Measurements from ENCODE around the gene GABRG2.
"Not testable (repeated sequence)": the region's sequence is repeated elsewhere in the genome, so short reads cannot be mapped to it uniquely, and the experiment has no call there.

Gene GABRG2

DNA sequence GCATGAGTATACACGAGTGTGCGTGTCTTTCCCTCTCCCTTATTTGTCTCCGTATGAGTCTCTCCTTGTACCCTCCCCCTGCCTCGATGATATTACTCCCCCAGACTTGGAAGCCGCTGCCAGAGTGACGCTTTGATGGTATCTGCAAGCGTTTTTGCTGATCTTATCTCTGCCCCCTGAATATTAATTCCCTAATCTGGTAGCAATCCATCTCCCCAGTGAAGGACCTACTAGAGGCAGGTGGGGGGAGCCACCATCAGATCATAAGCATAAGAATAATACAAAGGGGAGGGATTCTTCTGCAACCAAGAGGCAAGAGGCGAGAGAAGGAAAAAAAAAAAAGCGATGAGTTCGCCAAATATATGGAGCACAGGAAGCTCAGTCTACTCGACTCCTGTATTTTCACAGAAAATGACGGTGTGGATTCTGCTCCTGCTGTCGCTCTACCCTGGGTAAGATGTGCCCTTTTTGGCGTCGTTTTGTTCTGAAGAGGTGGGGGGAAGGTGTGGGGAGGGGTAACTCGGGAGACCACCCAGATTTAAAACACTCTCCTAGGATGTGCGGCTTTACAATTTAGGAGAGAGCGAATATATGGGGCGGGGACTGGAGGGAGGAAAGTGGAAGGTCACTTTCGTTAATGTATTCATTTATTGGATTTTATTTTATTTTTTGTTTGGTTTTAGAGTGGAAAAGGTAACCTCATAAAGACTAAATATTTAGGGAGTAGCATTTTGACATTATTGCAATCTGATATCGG, at the start of gene GABRG2:
Gene GABRG2 (plus strand): TSS at position 119 of the 757 bp plus-strand sequence. CDS start 227 bp downstream, at position 346.
- DNase-seq = no peak

DNA sequence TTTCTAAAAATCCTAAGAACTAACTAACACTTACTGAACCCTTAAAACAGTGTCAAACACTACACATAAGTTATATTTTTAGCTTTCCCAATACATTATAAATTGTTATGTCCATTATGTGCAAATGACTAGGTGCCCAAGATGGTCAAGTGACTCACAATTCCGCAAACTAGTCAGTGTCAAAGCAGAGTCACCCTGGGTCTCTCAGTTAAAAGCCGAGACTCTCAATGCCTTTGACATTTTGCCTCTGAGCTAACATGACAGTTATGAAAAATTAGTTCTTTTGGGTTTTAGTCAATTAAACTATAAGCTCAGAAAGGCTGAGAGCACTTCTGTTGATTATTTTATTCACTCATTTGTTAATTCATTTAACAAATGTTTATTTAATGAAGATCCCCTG, 42.3 kb upstream of the GABRG2 start:
- no peak for DNase-seq

DNA sequence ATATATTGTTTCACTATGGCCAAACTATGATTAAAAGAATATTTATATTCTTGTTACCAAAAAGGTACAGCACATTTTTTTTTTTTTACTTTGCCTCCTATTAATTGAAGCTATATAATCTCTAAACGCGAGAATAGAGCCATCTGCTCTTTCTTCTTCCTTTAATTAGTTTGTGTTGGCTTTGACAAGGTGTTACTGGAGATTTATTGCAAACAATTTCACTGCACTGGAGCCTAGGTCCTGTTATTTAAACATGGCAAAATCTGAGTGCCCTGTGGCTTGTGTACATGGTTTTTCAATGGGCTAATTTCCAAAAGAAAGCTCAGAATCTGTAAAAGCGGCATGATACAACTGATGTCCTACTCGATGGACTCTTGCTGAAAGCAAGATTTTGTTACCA, 40.8 kb upstream of the GABRG2 start:
- DNase-seq = no peak

DNA sequence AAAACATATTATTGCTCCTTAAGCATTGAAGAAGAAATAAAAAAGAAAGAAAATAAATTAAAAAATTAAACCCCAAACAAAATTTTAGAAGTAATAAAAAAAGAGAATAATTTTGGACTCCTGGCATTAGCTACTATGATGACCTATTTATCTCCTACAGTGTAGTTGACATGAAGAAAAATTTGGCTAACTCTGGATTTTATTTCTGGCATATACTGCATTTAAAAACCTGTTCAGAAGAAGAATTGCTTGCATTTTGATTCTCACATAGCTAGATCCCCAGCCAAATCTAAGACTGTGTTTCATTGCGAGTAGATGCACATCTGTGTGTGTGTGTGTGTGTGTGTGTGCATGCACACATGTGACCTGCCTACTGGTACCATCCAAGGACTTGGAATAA, 30.1 kb upstream of the GABRG2 start:
- no peak for DNase-seq

DNA sequence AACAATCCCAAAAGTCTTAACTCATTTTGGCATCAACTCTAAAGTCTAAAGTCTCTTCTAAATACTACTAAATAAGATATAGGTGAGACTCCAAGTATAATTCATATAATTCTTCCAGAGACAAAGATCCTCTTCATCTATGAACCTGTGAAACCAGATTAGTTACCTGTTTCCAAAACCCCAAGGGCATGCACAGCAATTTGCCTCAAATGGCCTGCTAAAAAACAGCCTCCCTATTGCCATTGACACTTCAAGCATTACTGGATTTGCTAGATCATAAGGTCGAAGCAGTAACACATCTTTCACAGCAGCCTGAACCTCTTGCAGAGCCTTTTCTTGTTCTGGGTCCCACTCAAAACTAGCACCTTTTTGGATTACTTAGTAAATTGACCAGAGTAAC, 20.3 kb upstream of the GABRG2 start:
- DNase-seq = no peak

DNA sequence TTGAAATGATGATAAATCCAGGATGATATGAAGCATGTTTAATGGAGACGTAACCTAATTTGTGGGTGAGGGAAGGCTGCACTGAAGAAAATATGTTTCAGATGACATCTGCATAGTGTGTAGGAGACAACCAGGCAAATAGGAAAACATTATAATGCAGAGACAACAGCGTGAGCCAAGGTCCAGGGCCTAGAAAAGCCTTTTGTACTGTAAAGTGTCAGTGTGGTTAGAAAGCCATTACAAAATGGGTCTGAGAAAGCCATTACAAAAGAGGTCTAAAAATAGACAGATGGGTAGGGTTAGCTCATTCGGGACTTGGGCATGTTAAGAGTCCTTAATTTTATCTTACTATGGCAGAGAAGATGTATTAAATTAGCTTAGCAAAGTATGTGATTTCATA, 14.9 kb upstream of the GABRG2 start:
- DNase-seq = no peak

DNA sequence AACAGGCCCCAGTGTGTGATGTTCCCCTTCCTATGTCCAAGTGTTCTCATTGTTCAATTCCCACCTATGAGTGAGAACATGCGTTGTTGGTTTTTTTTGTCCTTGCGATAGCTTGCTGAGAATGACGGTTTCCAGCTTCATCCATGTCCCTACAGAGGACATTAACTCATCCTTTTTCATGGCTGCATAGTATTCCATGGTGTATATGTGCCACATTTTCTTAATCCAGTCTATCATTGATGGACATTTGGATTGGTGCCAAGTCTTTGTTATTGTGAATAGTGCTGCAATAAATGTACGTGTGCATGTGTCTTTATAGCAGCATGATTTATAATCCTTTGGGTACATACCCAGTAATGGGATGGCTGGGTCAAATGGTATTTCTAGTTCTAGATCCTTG, 12.5 kb upstream of the GABRG2 start:
- DNase-seq = not testable (repeated sequence)

DNA sequence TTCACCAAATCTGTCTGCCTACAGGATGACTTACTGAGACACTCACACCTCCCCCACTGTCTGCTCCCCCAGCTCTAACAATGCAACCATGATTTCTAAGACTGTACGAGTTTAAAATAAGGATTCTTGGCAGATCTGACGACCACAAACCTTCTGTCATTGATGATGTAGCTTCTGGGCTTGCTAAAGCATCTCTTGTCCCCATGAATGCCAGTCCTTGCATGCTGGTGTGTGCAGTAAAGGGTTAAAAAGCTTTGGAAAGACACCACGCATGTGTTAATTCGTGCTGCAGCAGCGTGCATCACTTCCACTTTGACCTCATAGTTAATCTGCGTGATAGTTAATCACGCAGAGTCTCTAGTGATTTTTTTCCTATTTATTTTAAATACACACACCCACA, 411 bp upstream of the GABRG2 start:
- no peak for DNase-seq

DNA sequence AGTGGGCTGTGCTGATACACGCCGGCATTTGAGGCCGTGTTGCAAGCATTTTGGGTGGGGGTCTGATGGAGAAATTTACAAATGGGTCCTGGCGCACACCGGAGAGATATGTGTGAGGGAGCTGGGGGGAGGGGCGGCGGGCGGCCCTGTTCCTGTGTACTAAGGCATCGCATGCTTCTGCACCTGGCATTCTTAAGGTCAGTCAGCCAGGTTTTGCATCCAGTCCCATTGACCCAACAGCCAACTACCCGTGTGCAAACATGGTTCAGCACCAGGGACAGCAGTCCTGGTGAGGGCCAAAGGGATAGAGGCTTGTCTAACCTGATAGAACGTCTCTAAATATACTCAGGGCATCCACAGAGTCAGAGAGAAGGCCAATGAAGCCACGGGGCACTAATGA, 839 bp downstream of the GABRG2 start:
- no peak for DNase-seq

DNA sequence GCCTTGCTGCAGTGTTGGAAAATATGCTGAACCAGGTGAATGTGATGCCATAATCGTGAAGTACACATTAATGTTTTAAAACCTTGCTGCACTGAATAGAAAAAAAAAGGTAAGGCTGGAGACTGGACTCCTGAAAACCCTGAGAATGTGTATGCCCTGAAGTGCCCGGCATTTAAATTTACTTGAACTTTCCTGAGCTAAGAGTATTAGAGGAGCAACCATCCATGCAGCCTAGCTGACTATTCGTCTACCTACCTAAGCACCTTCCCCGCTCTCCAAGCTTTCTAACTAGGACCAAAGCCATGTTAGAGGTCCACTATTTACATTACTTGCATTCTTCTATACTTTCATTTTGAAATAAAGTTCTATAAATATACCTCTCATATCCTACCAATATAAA, 1.4 kb downstream of the GABRG2 start:
- no peak for DNase-seq

DNA sequence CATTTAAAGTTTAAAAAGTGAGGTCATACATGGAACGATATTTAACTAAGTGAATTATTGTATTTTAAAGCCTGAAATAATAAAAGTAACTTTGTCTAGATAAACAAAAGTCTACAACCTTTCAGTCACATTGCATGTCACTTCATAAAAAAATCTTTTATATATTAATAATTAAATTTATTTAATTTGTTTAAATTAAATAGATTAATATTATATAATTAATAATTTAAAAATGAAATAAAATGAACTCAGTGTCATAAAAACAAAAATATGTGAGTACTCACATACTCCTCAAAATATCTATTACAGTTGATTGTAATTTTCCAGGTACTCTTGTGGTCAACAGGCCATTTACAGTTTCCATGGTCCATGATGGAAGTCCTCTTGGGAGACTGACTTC, 11.2 kb downstream of the GABRG2 start:
- no peak for DNase-seq

DNA sequence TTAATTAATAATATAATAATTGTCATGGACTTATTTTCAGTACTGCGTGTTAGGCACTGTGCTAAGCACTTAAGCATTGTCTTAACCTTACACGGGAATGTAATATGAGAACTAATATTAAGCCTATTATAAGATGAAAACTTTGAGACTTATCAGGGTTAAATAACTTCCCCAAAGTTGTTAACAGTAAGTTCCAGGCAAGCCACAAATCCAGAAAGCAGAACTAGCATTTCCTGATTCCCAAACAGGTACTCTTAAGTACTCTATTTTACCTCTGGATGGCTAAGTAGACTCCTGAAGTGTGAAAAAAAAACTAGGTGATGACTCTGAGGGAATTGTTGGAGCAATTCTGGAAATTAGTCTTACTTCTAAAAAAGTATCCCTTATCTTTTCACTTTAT, 23.8 kb downstream of the GABRG2 start:
- DNase-seq = no peak

DNA sequence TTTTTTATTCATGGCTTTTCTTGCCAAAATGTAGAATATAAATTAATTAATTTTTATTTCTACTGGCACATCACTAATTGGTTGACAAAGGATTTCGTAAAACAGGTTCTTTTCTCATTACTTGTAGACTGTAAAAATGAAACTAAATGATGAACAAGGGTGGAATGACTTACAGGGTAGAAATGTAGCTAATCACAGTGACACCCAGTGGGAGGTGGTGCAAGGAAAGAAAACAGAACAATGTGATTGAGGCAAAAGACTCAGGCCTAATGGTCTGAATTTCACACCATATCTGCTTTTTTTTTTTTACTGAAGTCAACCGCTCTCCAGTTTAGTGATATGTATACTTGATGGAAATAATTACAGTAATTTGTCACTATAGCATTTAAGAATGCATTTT, 28.9 kb downstream of the GABRG2 start:
- no peak for DNase-seq

DNA sequence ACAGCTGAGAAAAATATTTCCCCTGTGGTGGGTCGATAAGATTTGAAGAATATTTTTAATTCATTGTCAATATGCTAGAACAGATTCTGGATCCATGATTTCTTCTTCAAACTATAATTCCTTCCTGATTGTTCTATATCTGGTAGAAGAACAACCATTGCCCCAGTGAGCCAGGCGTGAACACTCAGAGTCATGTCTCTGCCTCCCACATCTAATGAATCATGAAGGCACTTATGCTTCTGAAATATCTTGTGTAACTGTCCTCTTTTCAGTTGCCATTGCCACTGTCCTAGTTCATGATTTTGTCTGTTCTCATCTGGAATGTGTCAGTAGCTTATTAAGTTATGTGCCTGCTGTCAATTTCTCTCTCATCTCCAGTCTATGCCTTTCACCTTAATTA, 40.0 kb downstream of the GABRG2 start:
- DNase-seq = no peak

DNA sequence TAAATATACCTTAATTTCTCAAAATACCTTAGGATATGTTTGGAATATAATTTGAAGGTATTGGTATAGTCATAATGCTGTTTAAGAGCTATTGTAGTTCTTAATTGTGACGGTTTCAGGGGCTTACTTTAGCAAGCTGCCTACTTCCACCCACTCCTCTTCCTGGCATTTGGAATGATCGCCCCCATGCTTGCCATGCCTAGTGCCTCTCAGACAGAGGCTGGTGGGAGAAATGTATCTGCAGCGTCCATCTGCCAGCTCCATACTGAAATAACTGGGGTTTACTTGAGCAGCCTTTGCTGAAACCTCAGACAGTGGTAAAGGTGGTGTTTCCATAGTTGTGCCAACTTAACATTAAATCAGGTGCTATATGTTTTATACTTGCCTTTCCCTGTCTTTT, 52.2 kb downstream of the GABRG2 start:
- no peak for DNase-seq

DNA sequence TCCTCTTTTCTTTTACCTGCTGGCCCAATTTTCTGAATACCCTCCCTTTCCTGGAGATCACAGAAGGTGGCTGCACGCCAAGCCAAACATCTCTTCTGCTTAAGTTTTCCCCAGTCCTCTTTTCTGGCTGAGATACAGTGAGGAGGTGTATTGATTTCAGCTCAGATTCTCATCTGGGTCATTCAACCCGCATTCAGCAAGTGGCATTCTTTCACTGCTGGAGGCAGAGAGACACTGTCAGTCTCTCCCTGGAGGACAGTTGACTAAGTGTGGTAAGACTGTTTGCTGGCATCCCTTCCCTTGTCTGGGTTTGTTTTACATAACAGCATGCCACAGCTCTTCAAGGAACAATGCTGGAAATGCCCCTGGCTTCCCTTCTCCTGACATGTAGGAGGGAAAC, 60.5 kb downstream of the GABRG2 start:
- no peak for DNase-seq

DNA sequence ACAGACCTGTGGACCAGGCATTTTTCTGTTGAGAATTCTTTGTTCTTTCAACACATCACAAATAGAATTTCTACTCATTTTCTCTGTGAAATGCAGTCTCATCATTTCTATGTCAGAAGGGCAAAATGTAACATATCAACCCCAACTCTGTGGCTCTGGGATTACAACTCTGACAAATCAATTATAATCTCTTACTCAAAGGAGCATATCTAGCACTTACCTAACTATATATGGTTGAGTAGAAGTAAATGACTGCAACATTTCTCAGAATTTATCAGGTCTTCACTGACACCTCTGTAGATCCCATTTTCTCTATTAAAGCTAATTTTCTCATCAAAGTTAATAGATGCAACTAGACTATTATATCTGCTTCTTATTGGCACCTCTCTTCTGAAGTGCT, 64.8 kb downstream of the GABRG2 start:
- no peak for DNase-seq

DNA sequence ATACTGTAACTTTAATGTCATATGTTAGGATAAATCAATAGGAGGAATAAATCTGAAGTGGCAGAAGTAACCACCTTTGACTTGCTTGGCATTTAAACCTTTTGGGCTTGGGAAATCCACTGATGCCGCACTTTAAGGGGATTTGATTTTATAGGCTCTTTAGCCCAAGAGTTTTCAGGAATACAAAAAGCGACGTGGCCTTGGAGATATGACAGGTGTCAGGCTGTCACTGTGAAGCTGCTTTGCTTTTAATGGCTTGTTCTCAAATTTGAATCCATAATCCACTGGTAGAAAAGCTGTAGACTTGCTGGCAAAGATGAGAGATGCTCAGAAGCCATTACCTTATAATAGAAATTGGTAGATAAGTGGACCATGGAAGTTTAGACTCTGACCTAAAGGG, 71.6 kb downstream of the GABRG2 start:
- DNase-seq = no peak

DNA sequence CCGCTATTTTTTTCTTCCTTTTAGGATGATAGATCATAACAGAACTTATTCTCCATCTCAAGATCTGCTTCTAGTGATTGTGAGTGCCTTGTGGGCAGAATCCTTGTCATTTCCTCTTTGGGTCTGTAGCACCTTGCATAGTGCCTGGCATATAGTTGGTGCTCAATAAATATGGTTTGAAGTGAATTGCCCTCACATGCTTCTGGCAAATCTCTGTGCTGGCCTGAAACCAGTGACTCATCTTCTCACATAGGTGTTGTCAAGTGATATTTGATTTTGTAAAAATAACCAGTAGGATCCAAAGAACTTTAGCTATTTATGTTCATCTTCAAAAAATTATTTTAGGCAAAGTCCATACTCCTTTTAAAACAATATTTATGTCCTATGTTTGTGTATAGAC, 86.7 kb downstream of the GABRG2 start:
- no peak for DNase-seq

DNA sequence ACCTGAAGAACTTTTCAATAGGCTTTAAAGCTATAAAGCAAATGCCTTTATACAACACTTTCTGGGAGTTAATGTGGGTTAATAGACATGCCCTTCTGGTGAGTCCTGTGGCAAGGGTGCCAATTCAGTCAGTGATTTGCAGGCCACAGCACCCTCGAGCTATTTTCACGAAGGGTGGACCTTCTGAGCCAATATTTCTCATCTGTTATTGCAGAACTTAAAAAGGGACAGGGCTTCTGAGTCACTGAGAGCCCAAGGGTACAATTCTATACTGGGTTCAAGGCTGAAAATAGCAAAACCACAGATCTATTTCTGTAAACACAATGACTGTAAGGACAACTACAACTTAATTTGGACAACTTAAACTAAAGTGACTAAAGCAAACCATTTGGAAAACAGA, 92.8 kb downstream of the GABRG2 start:
- no peak for DNase-seq

DNA sequence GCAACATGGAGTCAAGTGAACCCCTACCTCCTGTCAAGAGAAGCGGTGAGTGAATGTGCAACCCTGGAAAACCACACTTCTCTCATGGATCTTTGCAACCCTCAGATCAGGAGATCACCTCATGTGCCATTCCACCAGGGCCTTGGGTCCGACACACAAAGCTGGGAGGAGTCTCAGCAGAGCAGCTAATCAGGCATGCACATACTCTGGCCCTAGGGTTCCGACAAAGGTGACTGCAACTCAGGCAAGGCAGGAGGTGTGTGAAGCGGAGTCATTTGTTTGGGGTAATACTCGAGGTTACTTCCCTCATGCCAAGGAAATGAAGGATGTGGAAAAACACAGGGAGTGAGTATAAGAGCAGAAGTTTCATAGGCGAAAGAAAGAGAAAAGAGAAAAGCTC, 96.1 kb downstream of the GABRG2 start:
- DNase-seq = no peak

DNA sequence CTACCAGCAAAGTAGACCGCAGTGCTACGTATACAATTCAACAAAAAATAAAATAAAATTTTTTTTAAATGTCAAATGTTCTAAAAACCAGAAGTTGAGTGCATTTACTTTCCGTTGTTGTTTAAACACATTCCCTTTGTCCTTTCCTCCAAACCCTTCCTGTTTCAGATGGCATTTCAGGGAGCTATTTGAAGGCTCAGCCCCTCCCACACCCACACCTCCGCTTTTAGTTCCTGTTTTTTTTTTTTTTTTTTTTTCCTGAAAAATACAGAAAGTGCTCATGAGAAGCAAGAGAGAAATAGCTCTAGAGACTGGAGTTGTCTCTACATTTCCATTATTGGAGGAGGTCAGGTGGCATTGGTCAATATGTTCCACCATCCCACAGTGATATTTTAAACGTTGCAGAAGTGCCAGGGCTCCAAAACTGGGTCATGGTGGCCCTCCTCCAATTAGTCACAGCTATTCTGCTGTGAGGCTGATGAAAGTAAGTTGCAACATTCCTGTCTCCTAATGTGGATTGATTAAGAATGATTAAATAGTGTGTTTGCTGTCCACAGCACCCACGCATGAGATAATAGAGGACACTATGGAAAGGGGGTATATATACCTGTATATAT, 106.9 kb downstream of the GABRG2 start:
- no peak for DNase-seq

DNA sequence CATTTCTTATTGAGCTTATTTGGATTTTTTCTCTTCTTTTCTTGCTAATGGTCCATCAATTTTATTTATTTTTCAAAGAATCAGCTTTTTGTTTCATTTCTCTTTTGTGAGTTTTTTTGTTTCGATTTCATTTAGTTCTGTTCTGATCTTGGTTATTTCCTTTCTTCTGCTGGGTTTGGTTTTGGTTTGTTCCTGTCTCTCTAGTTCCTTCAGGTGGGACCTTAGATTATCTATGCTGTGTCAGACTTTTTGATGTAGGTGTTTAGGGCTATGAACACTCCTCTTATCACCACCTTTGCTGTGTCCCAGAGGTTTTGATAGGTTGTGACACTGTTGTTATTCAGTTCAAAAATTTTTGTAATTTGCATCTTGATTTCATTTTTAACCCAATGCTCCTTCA, 119.8 kb downstream of the GABRG2 start:
- no peak for DNase-seq

DNA sequence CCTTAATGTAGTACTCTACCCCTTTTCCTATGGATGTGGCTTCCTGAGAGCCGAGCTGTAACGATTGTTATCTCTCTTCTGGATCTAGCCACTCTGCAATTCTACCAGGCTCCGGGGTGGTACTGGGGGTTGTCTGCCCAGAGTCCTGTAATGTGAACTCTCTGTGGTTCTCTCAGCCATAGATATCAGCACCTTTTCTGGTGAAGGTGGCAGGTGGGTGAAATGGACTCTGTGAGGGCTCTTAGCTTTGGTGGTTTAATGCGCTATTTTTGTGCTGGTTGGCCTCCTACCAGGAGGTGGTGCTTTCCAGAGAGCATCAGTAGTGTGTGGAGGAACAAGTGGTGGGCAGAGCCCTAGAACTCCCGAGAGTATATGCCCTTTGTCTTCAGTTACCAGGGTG, 122.1 kb downstream of the GABRG2 start:
- DNase-seq = no peak

DNA sequence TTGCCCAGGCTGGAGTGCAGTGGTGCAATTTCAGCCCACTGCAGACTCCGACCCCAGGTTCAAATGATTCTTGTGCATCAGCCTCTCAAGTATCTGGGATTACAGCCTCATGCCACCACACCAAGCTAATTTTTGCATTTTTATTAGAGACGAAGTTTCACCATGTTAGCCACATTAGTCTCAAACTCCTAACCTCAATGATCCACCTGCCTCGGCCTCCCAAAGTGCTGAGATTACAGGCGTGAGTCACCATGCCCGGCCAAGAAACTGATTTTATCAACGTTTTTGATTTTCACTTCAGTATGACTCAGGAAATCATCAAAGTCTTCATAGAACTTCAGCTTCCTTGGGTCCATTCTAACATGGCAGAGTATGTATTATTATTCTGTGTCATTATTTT, 125.4 kb downstream of the GABRG2 start:
- DNase-seq = no peak

All from activated CD8-positive, alpha-beta memory T cell treated with anti-CD3 and anti-CD28 coated beads, Interleukin-2, amount 50 U/mL, for 4 hours (primary cell).